Peyer's patch (tissue), 4 donors: ENCODE measurements around the gene GCA. TPM values are rescaled to one million over a fixed set of nuclear protein-coding genes. Genes with fewer than 3 reads are reported as not detected.

Source experiments
- DNase-seq, 3 donors: peaks; one replicate each; pipeline ENCODE4 v3.0.0-alpha.2; 2017 to 2019
- H3K27ac ChIP-seq, 4 donors: fragments of 200-600 bp; sonication (generic); one replicate each; pipeline ENCODE4 v1.5.1; 2016 to 2019
- H3K27me3 ChIP-seq, 2 donors: fragments of 200-600 bp; sonication (generic); one replicate each; pipeline ENCODE4 v1.5.1; 2019
- H3K36me3 ChIP-seq, 3 donors: fragments of 200-600 bp; sonication (generic); one replicate each; pipeline ENCODE4 v1.5.1; 2016 to 2019
- H3K4me1 ChIP-seq, 4 donors: fragments of 200-600 bp; sonication (generic); one replicate each; pipeline ENCODE4 v1.5.1; 2016 to 2019
- H3K4me3 ChIP-seq, 4 donors: fragments of 200-600 bp; sonication (generic); 1 replicate in 3 of 4; 2 replicates in 1 of 4; pipeline ENCODE4 v1.5.1; 2016 to 2019; ENCODE audit warnings: mild to moderate bottlenecking in 1 of 4
- H3K9me3 ChIP-seq, 4 donors: fragments of 200-600 bp; sonication (generic); one replicate each; pipeline ENCODE4 v1.5.1; 2016 to 2019; ENCODE audit warnings: mild to moderate bottlenecking in 1 of 4
- POLR2A ChIP-seq, 2 donors: fragments of 450-650 bp; IDR thresholded peaks; one replicate each; pipeline ENCODE4 v1.5.1; 2017; ENCODE audit warnings: antibody characterized with exemption in 2 of 2, mild to moderate bottlenecking in 2 of 2, moderate library complexity in 2 of 2
- total RNA-seq, 4 donors: library from RNA; depleted of rRNA; stranded (reverse); fragments of >200 nt; gene quantifications; one replicate each; pipeline ENCODE4 v1.1.0, GENCODE V29; 2016
- TF ChIP-seq, protein P1 (sequence below), 6 experiments: fragments of 450-650 bp in 4 of 6; fragments of 200-600 bp in 2 of 6; sonication (generic) in 1 of 6; IDR thresholded peaks; one replicate each; pipeline ENCODE4 v1.5.1; 2017 to 2019; ENCODE audit warnings: antibody characterized with exemption in 6 of 6, mild to moderate bottlenecking in 3 of 6, moderate library complexity in 1 of 6

The GCA gene
- total RNA-seq, 4 donors from 2014 or later, result 17.9 to 25.6 (median 23.3) TPM

GRCh38 chr2:162320864-162321517 is 22.9 kb upstream of the GCA start:
- Histone ChIP-seq H3K4me3 (no peak overlapping the region), H3K27ac (no peak overlapping the region), H3K9me3 (no peaks in the 10 kb centered on the region), H3K27me3 (no peaks in the 10 kb centered on the region), H3K4me1 (peaks cover 0 to 16% (median 0%) of the 10 kb centered on the region in 4 donors), H3K36me3 (no peaks in the 10 kb centered on the region)
- no peak for DNase-seq
- no peak for TF ChIP-seq POLR2A (IDR thresholded peaks at IDR 0.05)
- TF ChIP-seq, protein P1, sequence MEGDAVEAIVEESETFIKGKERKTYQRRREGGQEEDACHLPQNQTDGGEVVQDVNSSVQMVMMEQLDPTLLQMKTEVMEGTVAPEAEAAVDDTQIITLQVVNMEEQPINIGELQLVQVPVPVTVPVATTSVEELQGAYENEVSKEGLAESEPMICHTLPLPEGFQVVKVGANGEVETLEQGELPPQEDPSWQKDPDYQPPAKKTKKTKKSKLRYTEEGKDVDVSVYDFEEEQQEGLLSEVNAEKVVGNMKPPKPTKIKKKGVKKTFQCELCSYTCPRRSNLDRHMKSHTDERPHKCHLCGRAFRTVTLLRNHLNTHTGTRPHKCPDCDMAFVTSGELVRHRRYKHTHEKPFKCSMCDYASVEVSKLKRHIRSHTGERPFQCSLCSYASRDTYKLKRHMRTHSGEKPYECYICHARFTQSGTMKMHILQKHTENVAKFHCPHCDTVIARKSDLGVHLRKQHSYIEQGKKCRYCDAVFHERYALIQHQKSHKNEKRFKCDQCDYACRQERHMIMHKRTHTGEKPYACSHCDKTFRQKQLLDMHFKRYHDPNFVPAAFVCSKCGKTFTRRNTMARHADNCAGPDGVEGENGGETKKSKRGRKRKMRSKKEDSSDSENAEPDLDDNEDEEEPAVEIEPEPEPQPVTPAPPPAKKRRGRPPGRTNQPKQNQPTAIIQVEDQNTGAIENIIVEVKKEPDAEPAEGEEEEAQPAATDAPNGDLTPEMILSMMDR (IDR thresholded peaks at IDR 0.05), result no peak

GRCh38 chr2:162324953-162325352 is 19.0 kb upstream of the GCA start:
- no peak for DNase-seq
- Histone ChIP-seq H3K9me3 (no peaks in the 10 kb centered on the region), H3K36me3 (no peaks in the 10 kb centered on the region), H3K27me3 (no peaks in the 10 kb centered on the region), H3K4me1 (peaks cover 0 to 1% (median 0%) of the 10 kb centered on the region in 4 donors), H3K27ac (no peak overlapping the region), H3K4me3 (no peak overlapping the region)
- TF ChIP-seq, protein P1 (IDR thresholded peaks at IDR 0.05), result no peak
- no peak for TF ChIP-seq POLR2A (IDR thresholded peaks at IDR 0.05)

DNA sequence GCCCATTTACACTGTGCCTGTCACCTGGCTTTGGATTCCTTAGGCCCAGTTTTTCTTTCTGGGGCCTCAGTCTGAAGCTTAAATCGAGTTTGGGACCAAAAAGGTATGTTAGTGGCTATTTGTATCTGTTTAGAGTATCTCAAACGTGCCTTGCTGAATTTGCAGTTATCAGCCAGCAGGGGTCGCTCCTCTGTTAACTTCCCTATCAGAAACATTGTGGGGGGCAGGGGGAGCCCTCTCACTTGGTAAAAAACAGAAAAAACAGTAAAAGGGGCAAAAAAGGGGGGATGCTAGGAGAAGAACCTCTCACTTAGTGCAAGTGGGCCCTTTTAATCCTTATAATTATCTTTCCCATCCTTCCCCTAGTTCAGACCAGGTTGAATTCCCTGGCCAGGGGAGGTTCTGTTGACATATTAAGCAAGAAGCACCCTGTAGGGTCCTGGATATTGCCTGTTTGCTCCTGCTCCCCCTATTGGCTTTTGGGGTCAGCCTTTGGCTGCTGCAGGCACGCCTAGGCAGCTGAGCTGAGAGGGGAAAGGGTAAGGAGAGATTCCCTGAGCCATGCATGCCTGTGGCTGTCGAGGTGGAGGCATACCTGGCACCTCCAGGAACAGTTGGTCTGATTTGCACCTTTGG is 16.7 kb upstream of the GCA start:
- no peaks in the 10 kb centered on the region for H3K4me1 ChIP-seq
- H3K4me3 ChIP-seq, result no peak overlapping the region
- no peak overlapping the region for H3K27ac ChIP-seq
- H3K9me3 ChIP-seq, result no peaks in the 10 kb centered on the region
- H3K36me3 ChIP-seq, result no peaks in the 10 kb centered on the region
- H3K27me3 ChIP-seq, result no peaks in the 10 kb centered on the region
- DNase-seq, result no peak
- TF ChIP-seq, protein P1 (IDR thresholded peaks at IDR 0.05), result peak in 5 of 6 experiments; percentile 11 to 45 (median 39)
- no peak for TF ChIP-seq POLR2A (IDR thresholded peaks at IDR 0.05)

- no peaks in the 10 kb centered on the region for H3K36me3 ChIP-seq
- no peaks in the 10 kb centered on the region for H3K27me3 ChIP-seq
- no peak overlapping the region for H3K27ac ChIP-seq
- no peak overlapping the region for H3K4me3 ChIP-seq
- TF ChIP-seq POLR2A (IDR thresholded peaks at IDR 0.05), result no peak
- TF ChIP-seq, protein P1 (IDR thresholded peaks at IDR 0.05), result no peak
- H3K4me1 ChIP-seq, result no peaks in the 10 kb centered on the region
- no peaks in the 10 kb centered on the region for H3K9me3 ChIP-seq
- DNase-seq, result no peak
These were observed 16.1 kb upstream of the GCA start for GRCh38 chr2:162327806-162328205.

GRCh38 chr2:162328424-162329157 is 15.3 kb upstream of the GCA start:
- Histone ChIP-seq H3K36me3 (no peaks in the 10 kb centered on the region), H3K4me1 (no peaks in the 10 kb centered on the region), H3K9me3 (no peaks in the 10 kb centered on the region), H3K4me3 (no peak overlapping the region), H3K27me3 (no peaks in the 10 kb centered on the region), H3K27ac (no peak overlapping the region)
- DNase-seq, result no peak
- TF ChIP-seq POLR2A (IDR thresholded peaks at IDR 0.05), result no peak
- TF ChIP-seq, protein P1 (IDR thresholded peaks at IDR 0.05), result no peak
